ENCODE results near the gene NME9.

DNA sequence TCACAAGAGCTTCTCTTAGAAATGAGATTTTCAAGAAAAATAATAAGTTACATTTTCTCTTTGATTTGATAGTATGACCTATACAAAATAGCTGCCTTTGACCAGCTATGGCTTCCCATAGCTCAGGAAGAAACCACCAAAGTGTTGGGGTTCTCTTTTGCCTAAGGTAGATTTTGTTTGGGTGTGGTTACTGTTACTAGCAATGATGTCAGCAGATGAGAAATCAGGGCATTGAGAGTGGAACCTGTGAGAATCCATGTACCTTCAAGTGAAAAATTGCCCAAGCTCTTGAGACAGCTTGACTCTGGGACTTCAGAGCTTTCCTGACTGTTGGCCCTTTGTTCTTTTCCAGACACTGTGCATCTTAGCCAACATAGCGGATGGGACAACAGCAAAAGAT is 45.6 kb downstream of the NME9 start:
- no peak for TF ChIP-seq MAFK (IDR thresholded peaks at IDR 0.05; ENCODE audit: low read depth, low read length)
- TF ChIP-seq MXI1 (IDR thresholded peaks at IDR 0.05; ENCODE audit: borderline replicate concordance, low read depth, low read length): no peak
- TF ChIP-seq SMC3 (IDR thresholded peaks at IDR 0.05; ENCODE audit: low read depth, low read length): no peak
- TF ChIP-seq, protein P1, sequence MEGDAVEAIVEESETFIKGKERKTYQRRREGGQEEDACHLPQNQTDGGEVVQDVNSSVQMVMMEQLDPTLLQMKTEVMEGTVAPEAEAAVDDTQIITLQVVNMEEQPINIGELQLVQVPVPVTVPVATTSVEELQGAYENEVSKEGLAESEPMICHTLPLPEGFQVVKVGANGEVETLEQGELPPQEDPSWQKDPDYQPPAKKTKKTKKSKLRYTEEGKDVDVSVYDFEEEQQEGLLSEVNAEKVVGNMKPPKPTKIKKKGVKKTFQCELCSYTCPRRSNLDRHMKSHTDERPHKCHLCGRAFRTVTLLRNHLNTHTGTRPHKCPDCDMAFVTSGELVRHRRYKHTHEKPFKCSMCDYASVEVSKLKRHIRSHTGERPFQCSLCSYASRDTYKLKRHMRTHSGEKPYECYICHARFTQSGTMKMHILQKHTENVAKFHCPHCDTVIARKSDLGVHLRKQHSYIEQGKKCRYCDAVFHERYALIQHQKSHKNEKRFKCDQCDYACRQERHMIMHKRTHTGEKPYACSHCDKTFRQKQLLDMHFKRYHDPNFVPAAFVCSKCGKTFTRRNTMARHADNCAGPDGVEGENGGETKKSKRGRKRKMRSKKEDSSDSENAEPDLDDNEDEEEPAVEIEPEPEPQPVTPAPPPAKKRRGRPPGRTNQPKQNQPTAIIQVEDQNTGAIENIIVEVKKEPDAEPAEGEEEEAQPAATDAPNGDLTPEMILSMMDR (conservative IDR thresholded peaks at IDR 0.05; ENCODE audit: low read depth, low read length): no peak
- TF ChIP-seq RAD21 (IDR thresholded peaks at IDR 0.05; ENCODE audit: low read length): no peak
- TF ChIP-seq MAZ (IDR thresholded peaks at IDR 0.05; ENCODE audit: borderline replicate concordance, low read depth, low read length): no peak
- no peak for TF ChIP-seq POLR2A (IDR thresholded peaks at IDR 0.05; ENCODE audit: low read depth, low read length)
- TF ChIP-seq FOS (IDR thresholded peaks at IDR 0.05; ENCODE audit: low read depth, low read length): no peak
- TF ChIP-seq CEBPB (IDR thresholded peaks at IDR 0.05; ENCODE audit: low read depth, low read length): no peak
- no peak for TF ChIP-seq NFE2L2 (IDR thresholded peaks at IDR 0.05; ENCODE audit: low read depth, low read length)

All from IMR-90 (cell line).